Stimulated activated CD4-positive, alpha-beta T cell treated with anti-CD3 and anti-CD28 coated beads, Interleukin-4, amount 100 ng/mL, for 4 hours (primary cell): ENCODE data around the gene ATXN1.
A peak's percentile ranks its signal among the peaks of the same experiment; 100 is the strongest.

Source experiments
- DNase-seq, 2 experiments: peaks; one replicate each; pipeline ENCODE4 v3.0.0-alpha.2; 2020

ATXN1 gene

DNA sequence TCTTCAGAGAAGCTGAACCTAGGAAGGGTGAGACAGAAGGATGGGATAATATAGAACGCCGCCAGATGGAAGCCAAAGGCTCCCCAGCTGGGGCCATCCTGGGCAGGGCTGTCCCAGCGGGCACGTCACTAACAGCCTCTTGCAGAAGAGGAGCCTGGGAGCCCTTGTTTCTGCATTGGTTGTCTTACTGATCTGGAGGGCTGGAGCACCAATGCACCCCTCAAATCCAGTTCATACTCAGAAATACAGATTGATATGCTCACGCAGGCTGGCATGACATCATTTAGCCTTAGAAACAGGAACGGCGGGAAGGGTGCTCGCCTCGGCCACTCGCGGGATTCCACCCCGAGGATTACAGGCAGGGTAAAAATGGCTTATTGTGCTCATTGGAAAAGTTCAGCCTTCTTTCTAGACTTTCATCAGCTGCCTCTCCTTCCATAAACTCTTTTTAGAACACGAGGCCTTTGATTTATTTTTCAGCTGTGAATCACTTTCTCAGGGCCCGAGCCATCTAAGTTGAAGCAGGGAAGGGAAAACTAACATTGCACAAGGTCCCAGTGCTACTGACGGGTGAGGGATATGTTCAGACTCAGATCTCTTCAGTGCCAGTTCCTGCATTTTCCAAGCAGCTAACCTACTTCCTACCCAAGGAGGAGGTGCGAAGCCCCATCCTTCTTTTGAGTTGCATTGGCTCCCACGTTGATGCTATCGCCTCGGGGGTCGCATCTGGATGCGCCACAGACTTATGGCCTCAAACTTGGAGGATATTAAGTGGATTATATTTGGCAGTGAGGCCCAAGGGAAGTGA is 440.5 kb downstream of the ATXN1 start:
- DNase-seq = no peak

DNA sequence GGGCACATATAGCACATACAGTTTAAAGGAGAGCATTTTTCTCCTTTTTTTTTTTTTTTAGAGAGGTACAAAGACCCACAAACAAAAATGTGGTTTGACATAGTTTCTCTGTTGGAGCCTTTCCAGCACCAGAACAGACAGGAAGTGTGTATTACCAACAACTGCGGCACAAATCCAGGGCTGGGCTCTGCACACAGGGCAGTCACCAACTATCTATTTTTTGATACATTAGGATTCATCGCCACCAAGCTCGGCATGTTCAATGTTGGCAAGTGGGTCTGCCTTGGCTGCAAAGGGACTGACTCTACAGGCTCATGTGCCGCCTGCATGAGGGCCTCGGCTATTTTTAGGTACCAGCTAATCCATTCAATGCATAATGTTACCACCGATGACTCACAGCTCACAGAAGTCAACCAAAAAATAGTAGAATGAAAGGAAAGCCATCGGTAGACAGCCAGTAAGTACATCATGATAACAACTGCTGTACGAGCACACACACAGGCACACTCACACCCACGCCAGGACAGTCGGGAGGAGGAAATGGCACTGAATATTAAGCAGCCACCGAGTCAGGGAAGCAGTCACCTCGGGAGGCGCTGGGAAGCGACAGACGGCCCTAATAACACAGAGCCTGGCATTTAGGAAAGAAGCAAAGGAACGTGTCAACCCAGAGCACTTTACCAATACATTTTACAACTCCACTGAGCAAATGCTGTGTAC is 441.3 kb downstream of the ATXN1 start:
- peak; percentile 52 to 69 for DNase-seq

- no peak for DNase-seq
These were observed 442.1 kb downstream of the ATXN1 start for GRCh38 chr6:16318953-16319720.

DNA sequence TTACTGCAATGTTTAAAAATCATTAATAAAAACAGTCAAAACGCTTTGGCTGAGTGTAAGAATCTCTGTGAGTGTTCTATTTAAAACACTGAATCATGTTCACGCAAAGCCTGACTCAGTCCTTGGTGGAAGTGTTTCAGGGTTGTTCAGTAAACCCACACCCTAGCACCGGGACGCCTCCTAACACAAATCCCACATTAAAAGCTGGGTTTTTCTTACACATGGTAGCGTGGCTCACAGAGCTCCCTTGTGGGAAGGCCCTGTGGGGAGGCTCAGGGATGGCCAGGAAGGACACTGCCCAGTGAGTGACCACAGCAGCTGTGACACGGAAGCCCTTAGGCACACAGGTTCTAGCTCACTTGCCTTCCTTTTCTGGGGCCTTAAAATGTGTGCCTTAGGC is 442.7 kb downstream of the ATXN1 start:
- DNase-seq = peak in 1 of 2 experiments; percentile 32

- DNase-seq = no peak
These were observed 444.5 kb downstream of the ATXN1 start for GRCh38 chr6:16316741-16317251.

DNA sequence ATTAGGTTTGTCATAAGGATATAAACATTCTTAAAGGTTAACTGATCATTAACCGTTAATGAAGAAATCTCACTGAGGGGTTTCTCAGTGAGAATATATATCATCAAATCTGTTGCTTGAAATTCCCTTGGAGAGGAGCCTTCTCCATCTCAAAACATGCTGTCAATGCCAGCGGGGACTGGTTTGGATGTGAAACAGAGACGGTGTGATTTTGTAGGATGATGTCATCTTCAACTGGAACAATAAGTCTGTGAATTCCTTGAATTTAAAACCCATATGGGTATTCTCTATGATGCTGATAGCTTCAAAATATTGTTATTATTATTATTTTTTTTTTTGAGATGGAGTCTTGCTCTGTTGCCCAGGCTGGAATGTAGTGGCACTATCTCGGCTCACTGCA is 447.0 kb downstream of the ATXN1 start:
- DNase-seq = no peak

- no peak for DNase-seq
These were observed 447.5 kb downstream of the ATXN1 start for GRCh38 chr6:16313732-16314131.

- no peak for DNase-seq
These were observed 449.5 kb downstream of the ATXN1 start for GRCh38 chr6:16311763-16312162.

- no peak for DNase-seq
These were observed 454.9 kb downstream of the ATXN1 start for GRCh38 chr6:16306334-16306733.

DNA sequence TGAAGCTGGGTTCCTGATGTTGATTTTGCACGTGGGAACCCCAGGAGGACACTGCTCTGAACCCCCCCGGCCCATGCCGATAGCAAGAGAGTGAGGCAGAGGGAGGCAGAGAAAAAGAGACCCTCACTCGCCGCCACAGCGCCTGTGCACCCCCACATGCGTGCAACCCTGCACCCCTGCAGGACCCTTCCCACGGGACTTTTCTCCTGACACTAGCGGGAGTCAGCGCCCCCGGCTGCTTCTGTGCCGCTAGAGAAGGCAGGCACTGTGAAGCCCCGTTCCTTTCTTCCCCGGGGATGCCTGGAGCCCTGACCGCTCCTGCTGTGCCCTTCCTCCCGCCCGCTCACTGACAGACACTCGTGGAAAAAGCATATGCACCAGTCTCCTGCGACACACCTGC is 455.5 kb downstream of the ATXN1 start:
- DNase-seq = no peak

- DNase-seq = no peak
These were observed 456.0 kb downstream of the ATXN1 start for GRCh38 chr6:16305246-16305725.

DNA sequence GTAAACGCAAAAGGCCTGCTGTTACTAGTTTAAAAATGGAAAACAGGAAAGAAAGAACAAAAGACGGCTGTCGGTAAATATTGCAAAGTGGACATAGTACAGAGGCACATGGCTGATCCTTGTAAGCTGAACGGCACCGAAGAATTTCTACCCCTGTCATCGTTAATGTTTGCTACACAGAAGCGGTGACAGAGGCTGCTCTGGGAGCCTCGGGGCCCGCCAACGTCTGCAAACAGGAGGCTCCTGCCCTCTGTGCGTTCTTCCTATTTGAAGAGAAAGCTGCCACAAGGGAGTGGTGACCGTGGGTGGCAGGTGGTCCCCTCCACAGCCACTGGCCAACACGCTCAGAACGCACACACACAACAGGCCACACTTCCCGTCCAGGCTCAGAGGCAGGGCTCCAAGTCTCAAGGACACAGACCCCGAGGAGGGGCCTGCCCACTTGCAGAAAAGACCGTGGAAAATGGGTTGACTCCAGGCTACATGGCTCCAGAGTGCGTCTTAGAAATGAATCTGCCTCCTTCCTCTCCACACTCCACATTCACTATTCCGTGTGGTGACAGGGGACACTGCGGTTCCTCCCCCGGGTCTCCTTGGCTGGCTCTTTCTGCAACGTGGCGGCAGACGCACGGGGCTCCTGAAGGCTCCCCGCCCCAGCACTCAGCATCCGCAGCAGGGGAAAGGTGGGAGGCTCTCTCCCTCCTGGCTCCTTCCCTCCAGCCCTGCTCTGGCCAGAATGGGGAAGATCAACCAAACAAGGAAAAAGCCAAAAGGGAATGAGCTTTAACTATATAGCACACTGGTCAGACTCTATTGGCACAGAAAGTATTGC is 458.3 kb downstream of the ATXN1 start:
- no peak for DNase-seq

DNA sequence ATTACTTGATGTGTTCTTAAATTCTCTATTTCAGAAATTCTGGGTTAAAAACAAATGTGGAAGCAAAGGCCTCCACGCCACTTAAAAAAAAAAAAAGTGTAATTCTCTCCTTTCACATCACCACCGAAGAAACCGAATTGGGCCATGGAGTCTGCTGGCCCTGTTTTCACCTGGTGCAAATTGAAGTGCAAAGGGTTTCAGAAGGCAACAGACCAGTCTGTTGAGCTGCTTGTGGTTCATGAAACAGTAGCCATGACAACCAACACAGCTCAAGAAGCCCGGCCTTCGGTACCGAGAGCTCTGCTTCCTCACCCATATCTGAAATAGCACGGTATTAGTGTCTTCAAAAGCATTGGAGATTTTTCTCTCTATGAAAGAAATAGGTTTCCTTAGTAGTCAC is 459.7 kb downstream of the ATXN1 start:
- no peak for DNase-seq

DNA sequence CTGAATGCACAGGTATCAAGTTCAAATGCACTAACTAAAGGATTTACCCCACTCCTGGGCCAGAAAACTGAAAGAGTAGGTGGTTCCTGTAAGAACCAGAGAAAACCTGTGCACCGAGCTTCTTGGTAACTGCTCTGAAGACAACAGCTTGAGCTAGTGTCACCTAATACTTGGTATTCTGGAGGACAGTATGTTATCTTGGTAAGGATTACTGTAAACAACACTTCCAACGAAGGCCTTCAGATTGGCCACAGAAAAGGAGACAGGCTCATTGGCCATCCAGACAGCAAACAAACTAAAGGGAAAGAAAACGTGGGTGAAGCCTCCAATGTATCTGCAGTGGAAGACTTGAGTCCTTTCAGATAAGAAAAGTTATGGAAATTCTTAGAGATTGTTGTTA is 461.4 kb downstream of the ATXN1 start:
- no peak for DNase-seq

GRCh38 chr6:16296061-16296670 is 465.1 kb downstream of the ATXN1 start:
- DNase-seq = no peak

DNA sequence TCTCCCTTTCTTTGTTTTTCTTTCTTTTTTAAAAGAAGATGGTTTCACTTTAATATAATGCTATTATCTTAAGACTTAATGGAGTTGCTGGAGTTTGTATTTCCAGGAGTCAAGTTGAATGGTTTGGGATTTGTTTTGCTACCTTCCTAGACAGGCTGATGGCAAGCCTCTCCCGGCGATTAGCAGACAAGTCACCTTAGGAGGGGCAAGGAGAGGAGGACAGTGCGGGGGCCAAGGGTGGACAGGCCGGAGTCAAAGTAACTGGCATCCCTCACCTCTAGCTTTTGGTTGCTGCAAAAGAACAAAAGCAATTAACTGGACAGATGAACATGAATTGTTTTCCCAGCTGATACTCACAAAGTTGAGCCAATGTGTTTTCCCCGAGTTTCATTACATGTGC is 465.8 kb downstream of the ATXN1 start:
- no peak for DNase-seq

- DNase-seq = no peak
These were observed 466.2 kb downstream of the ATXN1 start for GRCh38 chr6:16295060-16295459.

DNA sequence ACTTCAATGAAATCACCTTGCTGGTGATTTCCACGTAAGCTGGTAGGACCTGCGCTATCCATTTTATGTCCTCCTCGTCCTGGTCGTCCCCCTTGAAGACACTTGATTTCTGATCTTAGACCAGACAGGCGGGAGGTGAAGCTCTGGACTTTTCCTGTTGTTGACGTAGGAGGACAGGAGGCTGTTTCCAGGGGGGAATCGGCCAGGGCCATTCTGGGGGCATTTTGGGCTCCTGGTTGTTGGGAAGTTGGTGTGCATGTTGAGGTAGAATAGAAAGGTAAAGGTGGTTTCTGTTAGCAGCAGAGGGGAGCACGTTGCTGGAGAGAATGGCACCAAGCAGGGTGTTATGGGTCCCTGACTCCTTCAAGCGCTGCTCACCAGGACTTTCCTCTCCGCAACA is 466.9 kb downstream of the ATXN1 start:
- DNase-seq = no peak

DNA sequence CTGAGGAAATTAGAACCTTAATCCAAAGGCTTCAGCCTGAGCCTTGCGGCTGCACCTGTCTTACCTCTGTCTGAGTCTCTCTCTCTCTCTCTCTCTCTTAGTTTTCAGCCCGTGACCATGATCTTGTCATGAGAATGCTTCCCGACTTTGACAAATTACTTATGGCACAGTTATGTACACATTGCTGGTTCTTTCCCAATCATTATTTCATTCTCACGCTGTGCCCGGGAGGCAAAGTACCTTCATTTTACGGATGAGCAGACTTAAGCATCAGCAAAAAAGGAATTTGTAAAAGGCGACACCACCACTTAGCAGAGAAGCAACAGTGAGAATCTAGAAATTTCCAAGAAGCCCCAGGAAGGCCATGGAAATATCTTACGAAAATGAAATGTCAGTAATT is 468.3 kb downstream of the ATXN1 start:
- no peak for DNase-seq

GRCh38 chr6:16292432-16292831 is 468.8 kb downstream of the ATXN1 start:
- no peak for DNase-seq

DNA sequence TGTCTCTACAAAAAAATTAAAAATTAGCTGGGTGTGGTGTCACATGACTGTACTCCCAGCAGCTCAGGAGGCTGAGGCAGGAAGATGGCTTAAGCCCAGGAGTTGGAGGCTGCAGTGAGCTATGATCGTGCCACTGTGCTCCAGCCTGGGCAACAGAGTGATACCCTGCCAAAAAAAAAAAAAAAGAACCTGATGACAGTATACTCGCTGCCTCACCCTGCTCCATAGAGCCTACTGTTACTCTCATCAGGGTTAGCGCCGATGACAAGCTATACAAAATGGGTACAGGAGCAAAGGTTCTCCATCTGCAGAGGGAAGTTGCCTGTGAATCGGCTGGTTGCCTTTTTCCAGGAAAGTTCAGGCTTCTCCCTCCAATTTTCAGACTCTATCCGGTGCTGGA is 469.5 kb downstream of the ATXN1 start:
- no peak for DNase-seq

GRCh38 chr6:16288163-16288562 is 473.1 kb downstream of the ATXN1 start:
- DNase-seq = no peak
